NCI-H446 (cell line): Measurements from ENCODE around the gene RNF103.
"Not testable (repeated sequence)": the region's sequence is repeated elsewhere in the genome, so short reads cannot be mapped to it uniquely, and the experiment has no call there.

Experiments
- DNase-seq, 2 experiments: peaks; one replicate each; lab custom pipeline; 2025; lab: John Stamatoyannopoulos, UW

RNF103 gene

GRCh38 chr2:86623043-86623493, 597 bp downstream of the RNF103 start:
- no peak for DNase-seq

GRCh38 chr2:86622519-86623042, 1.1 kb downstream of the RNF103 start:
- DNase-seq: no peak

- no peak for DNase-seq
Measured at GRCh38 chr2:86621280-86621943, 2.3 kb downstream of the RNF103 start.

GRCh38 chr2:86617738-86618137, 5.9 kb downstream of the RNF103 start:
- DNase-seq: no peak

GRCh38 chr2:86617153-86617552, 6.5 kb downstream of the RNF103 start:
- DNase-seq: no peak

GRCh38 chr2:86616502-86616901, 7.2 kb downstream of the RNF103 start:
- DNase-seq: no peak

- no peak for DNase-seq
Measured at GRCh38 chr2:86615596-86615995, 8.1 kb downstream of the RNF103 start.

GRCh38 chr2:86613515-86613914, 10.2 kb downstream of the RNF103 start:
- no peak for DNase-seq

GRCh38 chr2:86610871-86611270, 12.8 kb downstream of the RNF103 start:
- no peak for DNase-seq

GRCh38 chr2:86608832-86609410, 14.7 kb downstream of the RNF103 start:
- no peak for DNase-seq

GRCh38 chr2:86603905-86604304, 19.8 kb downstream of the RNF103 start:
- DNase-seq: no peak

GRCh38 chr2:86598966-86599365, 24.7 kb downstream of the RNF103 start:
- no peak for DNase-seq

- DNase-seq: no peak
Measured at GRCh38 chr2:86596118-86596517, 27.5 kb downstream of the RNF103 start.

GRCh38 chr2:86593266-86593665, 30.4 kb downstream of the RNF103 start:
- no peak for DNase-seq

- peak; percentile 8 to 58 for DNase-seq
Measured at GRCh38 chr2:86592547-86593230, 31.0 kb downstream of the RNF103 start.

GRCh38 chr2:86589701-86590100, 34.0 kb downstream of the RNF103 start:
- DNase-seq: not testable (repeated sequence)

GRCh38 chr2:86584151-86584913, 39.3 kb downstream of the RNF103 start:
- DNase-seq: no peak

GRCh38 chr2:86580560-86580959, 43.1 kb downstream of the RNF103 start:
- DNase-seq: no peak

- DNase-seq: no peak
Measured at GRCh38 chr2:86577817-86578456, 45.7 kb downstream of the RNF103 start.

- DNase-seq: no peak
Measured at GRCh38 chr2:86570059-86570458, 53.6 kb downstream of the RNF103 start.

- peak; percentile 41 to 44 for DNase-seq
Measured at GRCh38 chr2:86566821-86567190, 56.9 kb downstream of the RNF103 start.
